NCI-H524 (cell line): ENCODE data around the gene ADAMTS16.

Source experiments
- DNase-seq, 2 experiments: peaks; one replicate each; lab custom pipeline; 2025; lab: John Stamatoyannopoulos, UW

Gene ADAMTS16

DNA sequence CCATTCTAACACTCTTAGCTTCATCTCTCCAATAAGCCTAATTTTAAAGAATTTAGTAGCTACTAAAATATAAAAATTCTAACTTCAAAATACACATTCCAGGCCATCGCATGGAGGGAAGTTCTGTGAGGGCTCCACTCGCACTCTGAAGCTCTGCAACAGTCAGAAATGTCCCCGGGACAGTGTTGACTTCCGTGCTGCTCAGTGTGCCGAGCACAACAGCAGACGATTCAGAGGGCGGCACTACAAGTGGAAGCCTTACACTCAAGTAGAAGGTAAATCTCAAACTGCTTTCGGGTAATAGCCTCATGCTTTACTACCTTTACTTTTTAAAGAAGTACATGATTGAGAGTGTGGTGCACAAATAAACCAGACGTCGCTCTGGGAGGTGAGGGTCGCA, 94.8 kb downstream of the ADAMTS16 start:
- no peak for DNase-seq

DNA sequence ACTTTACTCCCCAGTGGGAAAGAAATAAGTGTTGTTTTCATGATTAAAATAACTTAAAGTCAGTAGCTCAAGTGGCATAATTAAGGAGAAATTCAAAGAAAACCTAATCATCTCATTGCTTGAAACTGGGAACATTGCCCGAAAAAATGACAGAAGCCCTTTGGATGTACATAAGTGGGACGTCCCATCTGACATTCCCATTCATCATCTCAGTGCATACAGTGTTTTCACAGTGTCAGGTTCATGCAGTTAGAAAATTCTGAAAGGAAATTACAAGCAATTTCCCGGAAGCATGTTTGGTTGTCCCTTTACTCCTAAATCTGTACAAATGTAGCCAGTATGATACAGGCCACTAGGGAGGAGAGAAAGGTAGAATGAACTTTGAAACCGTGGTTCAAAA, 95.6 kb downstream of the ADAMTS16 start:
- DNase-seq: no peak

DNA sequence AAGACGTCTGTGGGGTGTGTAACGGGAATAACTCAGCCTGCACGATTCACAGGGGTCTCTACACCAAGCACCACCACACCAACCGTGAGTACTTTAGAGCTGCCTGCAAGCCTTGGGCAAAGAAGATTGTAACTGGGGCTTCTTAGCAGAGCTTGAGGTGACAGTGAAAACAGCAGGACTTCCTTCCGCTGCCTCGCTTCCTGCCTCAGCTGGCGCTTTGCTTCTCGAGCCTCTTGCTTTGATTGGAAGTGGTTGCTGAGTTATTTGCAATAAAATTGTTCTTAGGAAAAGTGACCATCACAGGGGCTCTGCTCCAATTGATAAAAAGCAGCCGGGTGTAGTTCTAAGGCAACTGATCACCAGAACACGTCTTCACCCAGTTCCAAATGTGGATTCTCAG, 99.1 kb downstream of the ADAMTS16 start:
- no peak for DNase-seq

DNA sequence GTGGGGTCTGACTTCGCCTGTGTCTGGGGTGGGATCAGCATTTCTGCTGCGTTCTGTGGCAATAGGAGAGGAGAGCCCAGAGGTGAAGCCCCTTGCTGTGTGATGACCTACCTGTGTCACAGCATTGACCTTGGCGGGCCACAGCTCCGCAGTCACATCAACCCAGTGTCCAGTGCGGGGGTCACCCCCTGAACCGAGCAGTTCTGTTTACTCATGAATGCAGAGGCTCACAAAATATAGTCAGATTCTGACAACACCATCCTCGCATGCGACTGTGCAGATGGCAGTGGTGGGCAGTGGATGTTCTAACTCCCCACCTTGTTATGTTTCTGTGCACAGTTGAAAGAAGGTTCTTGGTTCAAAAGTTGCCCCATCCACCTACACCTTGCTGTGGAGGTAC, 100.1 kb downstream of the ADAMTS16 start:
- DNase-seq: no peak

DNA sequence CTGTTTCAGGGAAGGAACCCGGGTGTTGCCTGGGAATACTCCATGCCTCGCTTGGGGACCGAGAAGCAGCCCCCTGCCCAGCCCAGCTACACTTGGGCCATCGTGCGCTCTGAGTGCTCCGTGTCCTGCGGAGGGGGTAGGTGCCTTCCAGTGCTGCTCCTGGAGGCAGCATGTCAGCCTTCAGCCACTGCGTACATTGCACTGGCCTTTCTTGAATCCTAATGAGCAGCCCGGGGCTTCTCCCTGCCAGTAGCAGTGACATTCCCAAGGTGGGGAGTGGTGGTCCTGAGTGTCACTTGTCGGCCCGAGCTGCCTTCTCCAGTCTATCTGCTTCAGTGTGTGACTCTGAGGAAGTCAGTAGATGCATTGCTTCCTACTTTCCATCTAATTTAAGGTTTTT, 101.9 kb downstream of the ADAMTS16 start:
- DNase-seq: no peak

DNA sequence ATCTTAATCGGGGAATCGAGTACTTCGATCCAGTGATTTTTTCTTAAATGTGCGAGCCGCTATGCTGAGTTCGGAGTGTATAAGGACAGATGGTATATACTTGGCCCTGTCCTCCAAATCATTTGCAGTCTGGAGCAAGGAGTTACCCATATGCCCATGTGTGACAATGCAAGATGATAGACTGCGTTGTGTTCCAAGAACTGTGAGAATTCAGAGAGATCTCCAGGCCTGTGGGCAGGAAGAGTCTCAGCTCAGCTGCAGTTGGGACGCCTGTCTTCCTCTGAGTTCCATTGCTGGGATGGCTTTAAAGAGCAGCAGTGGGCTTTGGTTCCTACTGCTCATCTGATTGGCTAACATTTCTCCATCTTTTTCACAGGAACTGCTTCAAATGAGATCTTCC, 106.6 kb downstream of the ADAMTS16 start:
- DNase-seq: peak; percentile 2 to 40

DNA sequence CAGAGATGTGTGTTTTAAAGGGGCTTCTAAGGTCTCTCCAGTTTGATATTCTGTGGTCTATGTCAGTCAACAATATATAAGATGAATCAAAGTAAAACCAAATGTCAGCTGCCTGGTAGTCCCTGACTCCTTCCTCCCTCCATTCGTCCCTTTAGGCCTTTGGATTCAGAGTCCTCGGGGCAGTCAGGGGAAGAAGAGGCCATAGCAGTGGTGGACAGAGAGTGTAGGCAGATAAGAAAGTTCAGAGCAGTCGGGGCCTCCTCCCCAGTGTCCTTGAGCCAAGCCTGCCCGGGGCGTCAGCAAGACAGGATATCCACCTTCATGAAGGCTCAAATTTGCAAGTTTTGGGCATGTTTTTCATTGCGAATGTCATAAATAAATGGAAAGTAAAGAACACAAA, 110.6 kb downstream of the ADAMTS16 start:
- no peak for DNase-seq

DNA sequence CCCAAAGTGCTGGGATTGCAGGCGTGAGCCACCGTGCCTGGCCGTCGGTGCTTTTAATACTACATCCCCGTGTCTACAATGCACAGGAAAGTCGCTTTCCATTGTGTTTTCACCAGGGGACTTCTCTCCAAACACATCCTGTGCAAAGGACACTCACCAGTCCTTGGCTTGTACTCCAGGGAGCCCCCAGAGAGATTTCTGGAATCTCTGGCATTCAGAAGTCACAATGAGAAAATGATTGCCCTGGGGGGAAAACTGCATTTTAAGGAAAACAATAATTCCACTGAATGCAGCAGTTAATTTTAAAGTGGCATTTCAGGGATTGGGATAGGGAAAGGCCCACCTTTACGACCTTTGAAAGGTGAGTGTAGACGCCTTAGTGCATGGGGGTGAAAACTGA, 112.0 kb downstream of the ADAMTS16 start:
- DNase-seq: no peak

DNA sequence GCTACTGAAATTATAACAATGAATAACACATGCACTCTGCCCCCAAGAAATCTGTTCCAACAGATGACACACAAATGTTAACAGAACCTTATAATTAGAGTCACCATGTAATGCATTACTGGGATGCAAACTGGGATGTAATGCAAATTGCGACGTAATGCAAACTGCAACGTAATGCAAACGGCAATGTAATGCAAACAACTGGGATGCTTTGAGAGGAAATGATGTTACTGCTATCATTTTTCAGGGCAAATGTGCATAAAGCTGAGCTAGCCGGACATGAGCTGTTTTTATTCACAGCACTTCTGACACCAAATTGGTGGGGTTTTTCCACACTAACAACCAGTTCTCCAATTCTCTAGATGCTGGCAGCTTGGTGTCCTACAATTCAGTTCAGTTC, 117.2 kb downstream of the ADAMTS16 start:
- no peak for DNase-seq

DNA sequence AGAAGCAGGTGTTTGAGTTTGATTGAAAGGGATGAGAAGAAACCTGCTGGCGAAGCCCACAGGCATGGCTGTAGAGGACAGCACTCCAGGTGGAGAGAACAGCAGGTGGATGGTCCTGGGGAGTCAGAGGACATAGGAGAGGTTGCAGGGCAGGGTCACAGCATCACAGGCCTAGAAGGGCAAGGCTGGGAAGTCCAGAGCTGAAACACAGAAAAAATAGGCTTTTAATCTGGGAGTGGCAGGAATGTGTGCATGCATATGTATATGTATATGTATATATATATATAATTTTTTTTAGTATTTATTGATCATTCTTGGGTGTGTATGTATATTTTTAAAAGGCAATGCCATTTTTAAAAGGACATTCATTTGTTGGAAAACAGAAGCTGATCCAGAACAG, 118.4 kb downstream of the ADAMTS16 start:
- DNase-seq: no peak

DNA sequence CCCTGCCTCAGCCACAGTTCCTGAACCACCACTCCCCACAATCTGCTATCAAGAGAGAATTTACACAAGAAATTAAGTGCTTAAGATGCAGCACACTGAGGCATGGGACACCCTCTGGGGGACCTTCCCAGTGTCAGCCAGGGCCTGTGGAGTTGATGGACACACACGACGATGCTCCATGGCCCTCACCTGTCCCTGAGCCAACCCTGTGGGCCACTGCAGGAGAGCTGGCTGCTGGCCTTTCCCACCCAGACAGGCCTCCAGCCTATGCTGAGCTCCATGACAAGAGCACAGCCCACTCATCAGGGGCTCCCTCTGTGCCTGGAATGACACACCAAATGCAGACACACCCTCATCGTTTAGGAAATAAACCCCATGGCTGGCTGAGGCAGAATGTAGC, 124.6 kb downstream of the ADAMTS16 start:
- DNase-seq: no peak

DNA sequence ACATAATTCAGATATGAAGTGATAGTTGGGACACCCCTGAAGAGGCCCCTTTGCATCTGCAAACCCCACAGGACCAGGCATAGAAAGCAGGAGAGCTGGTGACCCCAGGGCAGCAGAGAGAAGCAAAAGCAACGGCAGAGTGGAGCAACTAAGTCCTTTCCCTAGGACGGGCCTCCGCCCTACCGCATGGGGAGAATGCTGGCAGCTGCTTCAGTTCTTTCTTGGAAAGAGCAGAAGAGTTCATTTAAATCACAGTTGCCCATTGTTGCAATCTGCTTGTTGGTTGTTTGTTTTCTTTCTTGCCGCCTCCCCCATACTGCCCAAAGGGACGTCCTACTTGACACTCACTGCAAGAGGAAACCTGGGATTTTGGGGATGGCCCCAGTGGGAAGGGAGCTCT, 126.2 kb downstream of the ADAMTS16 start:
- DNase-seq: no peak

DNA sequence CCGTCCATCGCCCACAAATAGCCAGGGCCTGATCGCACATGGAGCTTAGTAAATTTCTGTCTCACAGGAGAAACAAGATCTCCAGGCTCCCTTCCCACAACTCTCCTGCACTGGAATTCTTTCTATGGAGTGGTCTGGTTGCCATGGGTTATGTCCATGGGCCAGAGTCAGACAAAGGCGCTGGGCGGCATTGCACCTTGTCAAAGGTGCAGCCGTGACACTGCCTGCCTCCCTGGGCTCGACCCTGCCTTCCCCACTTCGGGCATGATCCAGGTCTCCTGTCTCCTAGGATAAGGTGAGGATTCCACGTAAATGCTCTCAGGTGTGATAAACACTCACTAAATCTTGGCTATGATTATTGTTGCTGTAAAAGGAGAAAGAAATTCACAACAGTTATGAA, 130.0 kb downstream of the ADAMTS16 start:
- no peak for DNase-seq

DNA sequence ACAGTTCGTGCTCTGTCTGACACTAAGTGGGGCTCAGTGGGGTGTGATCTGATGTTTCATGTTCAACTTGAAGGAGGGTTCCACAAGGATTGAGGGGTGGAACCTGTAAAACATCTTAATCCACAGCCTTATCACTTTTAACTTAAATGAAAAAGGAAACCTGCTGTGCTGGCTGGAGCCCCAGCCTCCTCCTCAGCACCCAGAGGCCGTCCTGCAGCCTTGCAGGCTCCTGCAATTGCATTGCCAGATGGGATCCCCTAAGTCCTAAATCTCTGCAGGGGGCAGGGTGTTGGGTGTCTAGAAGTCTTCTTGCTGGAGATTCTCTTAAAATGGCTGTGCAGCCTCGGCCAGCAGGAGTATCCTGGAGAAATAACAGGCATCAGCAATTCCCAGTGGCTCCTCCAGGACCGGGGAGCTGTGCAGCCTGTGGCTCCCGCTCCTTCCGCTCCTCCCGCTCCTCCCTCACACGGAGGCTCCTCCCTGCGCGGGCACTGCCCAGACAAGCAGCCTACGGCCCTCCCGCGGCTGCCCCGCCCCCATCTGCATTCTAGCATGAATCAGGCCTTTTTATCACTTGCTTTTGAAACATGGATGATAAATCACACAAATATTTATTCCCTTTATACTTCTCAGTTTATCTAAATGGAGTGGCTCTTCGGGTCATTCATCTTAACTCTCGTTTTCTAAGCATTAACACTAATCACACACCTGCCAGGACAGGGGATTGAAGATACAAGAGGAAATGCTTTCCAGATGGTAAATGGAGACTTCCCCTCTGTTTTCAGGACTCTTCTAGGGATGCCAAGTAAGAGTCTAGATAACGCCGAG, 131.0 kb downstream of the ADAMTS16 start:
- DNase-seq: peak; percentile 46 to 74

DNA sequence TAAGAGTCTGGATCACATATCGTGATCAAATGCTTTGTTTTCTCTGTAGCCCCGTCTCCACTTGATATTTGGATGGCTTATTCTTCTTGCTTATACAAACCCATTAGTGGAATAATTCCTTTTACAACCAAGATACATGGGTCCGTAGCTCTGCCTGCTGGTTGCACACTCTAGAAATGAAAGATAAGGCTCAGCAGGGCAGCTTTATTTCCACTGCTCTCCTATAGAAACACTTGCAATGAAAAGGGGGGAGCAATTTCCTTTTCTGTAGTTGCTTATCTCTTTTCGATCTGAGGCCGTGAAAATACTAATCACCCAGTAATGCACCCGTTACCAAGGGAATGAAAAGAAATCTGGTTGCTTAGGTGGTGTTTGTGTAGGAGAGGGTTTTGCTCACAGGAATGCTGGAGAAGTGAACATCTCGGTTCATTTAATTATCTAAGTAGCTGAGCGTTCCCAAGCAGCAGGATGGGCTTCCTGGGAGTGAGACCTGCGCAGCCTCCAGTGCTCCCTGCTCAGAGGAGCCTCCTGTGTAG, 131.7 kb downstream of the ADAMTS16 start:
- DNase-seq: no peak

DNA sequence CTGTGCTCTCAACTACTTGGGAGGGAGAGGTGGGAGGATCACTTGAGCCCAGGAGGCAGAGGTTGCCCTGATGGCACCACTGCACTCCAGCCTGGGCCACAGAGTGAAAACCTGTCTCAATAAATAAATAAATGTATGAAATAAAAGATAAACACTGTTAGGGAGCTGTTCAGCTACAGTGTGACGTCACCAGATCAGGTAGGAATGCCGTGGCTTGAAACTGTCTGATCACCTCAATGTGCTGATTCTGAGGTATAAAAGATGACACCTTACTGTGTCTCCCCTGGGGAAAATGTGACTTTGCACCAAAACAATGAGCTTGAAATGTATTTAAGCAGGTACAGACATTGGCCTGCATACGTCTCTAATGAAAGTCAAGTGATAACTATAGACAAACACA, 133.3 kb downstream of the ADAMTS16 start:
- no peak for DNase-seq

DNA sequence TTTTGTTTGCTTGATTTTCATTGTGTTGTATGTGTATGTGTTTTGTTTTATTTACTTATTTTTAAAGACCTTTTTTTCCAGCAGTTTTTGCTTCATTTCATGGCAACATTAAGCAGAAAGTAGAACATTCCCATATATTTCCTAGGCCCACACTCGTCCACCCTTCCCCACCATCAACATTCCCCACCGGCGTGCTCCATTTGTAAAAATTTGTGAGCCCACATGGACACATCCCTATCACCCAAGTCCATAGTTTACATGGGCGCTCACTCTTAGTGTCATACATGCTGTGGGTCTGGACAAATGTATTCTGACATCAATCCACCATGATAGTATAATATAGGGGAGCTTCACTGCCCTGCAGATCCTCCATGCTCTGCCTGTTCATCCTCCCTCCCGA, 133.8 kb downstream of the ADAMTS16 start:
- DNase-seq: no peak

DNA sequence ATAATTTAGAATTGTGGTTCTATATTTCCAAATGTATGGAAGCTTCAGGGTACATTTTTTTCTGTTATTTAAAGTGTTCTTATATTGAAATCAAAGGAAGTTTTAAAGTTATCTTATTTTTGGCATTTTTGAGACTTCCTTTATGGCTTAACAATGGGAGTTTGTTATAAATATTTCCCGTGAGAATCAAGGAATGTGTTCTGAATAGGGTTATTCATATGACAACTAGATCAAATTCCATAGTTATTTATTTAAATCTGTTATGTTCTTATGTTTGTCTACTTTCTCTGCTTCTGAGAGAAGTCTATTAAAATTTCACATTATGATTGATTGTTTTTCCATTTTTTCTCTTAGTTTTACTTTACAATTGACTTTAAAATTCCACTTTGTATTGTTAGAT, 135.1 kb downstream of the ADAMTS16 start:
- no peak for DNase-seq

DNA sequence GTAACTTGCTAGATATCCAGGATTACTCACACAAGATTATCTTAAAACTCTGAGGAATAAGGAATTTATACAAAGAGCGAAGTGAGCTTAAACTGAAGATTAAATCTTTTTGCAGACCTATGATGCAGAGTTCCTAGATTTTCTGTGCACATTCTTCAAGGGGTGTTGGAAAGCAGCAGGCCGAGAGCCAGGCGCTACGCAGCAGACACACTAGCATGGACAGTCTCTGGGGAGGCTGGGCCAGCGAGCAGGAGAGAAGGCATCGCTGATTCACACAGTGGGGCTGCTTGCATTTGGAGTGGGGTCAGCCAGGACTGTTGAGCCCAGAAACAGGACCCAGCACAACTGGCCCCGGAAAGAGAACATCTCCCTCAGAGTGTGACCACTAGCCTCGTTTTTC, 136.3 kb downstream of the ADAMTS16 start:
- DNase-seq: no peak

DNA sequence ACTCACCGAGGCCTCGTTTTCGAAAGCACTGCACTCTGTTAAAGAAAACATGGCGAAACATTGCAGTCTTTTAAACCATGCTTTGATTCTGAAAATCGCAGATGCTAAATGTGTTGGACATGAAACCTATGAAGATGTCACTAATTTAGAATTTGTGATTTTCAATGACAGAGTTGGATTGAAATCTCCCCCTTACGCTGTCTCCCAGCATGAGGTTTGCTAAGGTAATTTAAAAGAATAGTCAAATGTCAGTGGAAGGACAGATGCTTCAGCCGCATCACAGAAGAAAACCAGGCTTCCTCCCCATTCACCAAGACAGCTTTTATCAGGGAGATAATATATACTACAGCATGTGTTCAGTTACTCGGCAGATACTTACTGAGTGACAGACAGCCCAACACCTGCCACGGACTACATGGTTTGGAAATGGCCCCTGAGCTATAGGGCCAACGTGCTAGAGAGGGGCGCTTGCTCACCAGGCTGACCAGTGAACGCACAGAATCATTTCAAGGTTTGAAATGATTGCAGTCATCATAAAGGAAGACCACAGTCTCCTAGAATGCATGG, 136.9 kb downstream of the ADAMTS16 start:
- DNase-seq: peak in 1 of 2 experiments; percentile 32

DNA sequence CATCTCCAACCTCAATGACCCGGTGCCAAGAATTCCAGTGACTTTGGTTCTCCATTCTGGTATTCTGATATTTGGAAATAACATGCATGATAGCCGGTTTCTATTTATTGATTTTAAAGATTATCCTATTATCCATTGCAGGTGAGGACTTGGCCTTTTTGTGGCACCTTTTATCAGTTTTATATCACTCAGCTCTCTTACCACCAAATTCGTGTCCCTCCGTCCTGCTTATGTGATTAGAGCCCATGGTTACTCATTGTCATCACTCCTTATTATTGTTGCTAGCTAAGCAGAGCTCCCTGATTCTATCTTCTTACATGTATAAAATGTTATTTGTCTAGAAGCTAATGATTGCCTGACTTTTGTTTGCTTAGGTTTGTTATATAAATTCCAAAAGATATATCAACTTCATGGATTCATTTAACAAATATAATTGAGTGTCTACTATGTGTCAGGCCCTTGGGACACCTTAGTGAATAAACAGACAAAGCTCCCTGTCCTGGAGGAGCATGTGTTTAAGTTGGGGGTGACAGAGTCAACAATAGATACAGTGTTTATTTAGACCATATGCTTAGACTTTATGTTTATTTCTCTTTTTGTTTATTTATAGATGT, 138.2 kb downstream of the ADAMTS16 start:
- DNase-seq: no peak

DNA sequence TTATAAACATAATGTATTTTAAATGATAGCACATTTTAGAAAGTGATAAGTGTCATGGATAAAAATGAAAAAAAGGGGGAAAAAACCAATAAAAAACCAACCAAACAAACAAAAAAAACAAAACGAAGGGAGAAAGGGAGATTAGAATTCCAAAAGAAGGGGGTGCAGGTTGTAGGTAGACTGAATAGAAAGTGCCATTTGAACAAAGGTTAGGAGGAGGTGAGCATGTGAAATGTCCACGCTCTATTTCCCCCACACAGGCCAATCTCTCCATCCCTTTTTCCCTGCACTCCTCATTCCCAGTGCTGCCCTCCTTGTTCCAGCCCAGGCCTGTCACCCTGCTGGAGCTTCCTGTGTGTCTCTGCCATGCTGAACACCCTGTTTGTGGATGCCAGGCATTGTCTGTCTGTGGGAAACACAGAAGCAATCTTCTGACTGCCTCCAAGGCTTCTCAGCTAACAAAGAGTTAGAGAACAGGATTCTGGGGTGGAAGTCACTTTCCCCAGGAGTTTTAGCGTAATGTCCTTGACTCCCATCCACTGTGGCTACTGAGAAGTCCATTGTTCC, 138.8 kb downstream of the ADAMTS16 start:
- DNase-seq: no peak

DNA sequence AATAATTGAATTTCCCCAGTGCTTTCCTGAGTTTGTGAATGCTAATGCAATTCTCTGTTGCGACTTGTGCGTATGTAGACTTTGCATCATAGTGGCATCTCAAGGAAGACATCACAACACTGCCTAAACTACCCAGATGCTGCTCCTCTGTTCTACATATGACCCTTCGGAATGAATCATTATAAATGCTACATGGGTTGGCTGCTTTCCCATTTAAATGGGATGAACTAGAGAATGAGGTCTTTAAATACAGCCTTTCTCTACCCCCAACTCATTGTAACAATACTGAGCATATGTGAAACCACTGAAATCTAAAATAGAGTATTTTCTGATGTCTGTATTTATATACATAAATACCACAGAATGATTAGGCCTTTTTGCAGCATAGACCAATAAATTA, 145.8 kb downstream of the ADAMTS16 start:
- no peak for DNase-seq
